NCI-H2196 treated with DMSO at 0.1 percent for 48 hours (cell line): ENCODE results near the gene ZNF827.

Experiments used
- DNase-seq: peaks from one replicate; lab custom pipeline; 2025; ENCODE audit not compliant: unreplicated experiment; lab: John Stamatoyannopoulos, UW

ZNF827 gene

GRCh38 chr4:145934434-145935047 lies 4.1 kb downstream of the ZNF827 start:
- no peak for DNase-seq

GRCh38 chr4:145933134-145933533 lies 5.5 kb downstream of the ZNF827 start:
- no peak for DNase-seq

- no peak for DNase-seq
These were observed 7.2 kb downstream of the ZNF827 start for GRCh38 chr4:145931403-145931802.

- DNase-seq: no peak
These were observed 8.0 kb downstream of the ZNF827 start for GRCh38 chr4:145930592-145930991.

GRCh38 chr4:145929415-145930178 lies 9.0 kb downstream of the ZNF827 start:
- DNase-seq: no peak

GRCh38 chr4:145928748-145929147 lies 9.9 kb downstream of the ZNF827 start:
- no peak for DNase-seq

- no peak for DNase-seq
These were observed 11.6 kb downstream of the ZNF827 start for GRCh38 chr4:145927030-145927429.

- DNase-seq: no peak
These were observed 17.4 kb downstream of the ZNF827 start for GRCh38 chr4:145921231-145921630.

- DNase-seq: no peak
These were observed 18.4 kb downstream of the ZNF827 start for GRCh38 chr4:145920205-145920604.

- DNase-seq: no peak
These were observed 26.2 kb downstream of the ZNF827 start for GRCh38 chr4:145912376-145912775.

- DNase-seq: no peak
These were observed 28.9 kb downstream of the ZNF827 start for GRCh38 chr4:145909773-145910172.

- DNase-seq: no peak
These were observed 29.3 kb downstream of the ZNF827 start for GRCh38 chr4:145909281-145909715.

- no peak for DNase-seq
These were observed 30.8 kb downstream of the ZNF827 start for GRCh38 chr4:145907812-145908211.

GRCh38 chr4:145907390-145907789 lies 31.2 kb downstream of the ZNF827 start:
- DNase-seq: no peak

- no peak for DNase-seq
These were observed 34.0 kb downstream of the ZNF827 start for GRCh38 chr4:145904413-145905177.

- no peak for DNase-seq
These were observed 36.1 kb downstream of the ZNF827 start for GRCh38 chr4:145902522-145902921.

- no peak for DNase-seq
These were observed 38.6 kb downstream of the ZNF827 start for GRCh38 chr4:145899886-145900460.

- no peak for DNase-seq
These were observed 39.6 kb downstream of the ZNF827 start for GRCh38 chr4:145898926-145899531.

GRCh38 chr4:145898466-145898865 lies 40.2 kb downstream of the ZNF827 start:
- no peak for DNase-seq

GRCh38 chr4:145895056-145895455 lies 43.6 kb downstream of the ZNF827 start:
- no peak for DNase-seq

- DNase-seq: no peak
These were observed 46.7 kb downstream of the ZNF827 start for GRCh38 chr4:145891958-145892357.
